ENCODE measurements around the gene ATG4B. TPM values are rescaled to one million over a fixed set of nuclear protein-coding genes. Genes with fewer than 3 reads are reported as not detected.

ATG4B gene
- total and polyA plus RNA-seq, 7 experiments from 2014 or later: 49.7 to 131 (median 91.5) TPM

- no peak for ATAC-seq
These were observed 35.0 kb downstream of the ATG4B start for GRCh38 chr2:241672243-241673188.

GRCh38 chr2:241673189-241673663 lies 35.7 kb downstream of the ATG4B start:
- H3K4me3 ChIP-seq (ENCODE audit: low read length): no peak overlapping the region
- CTCF ChIA-PET: no interaction called here
- no peak overlapping the region for H3K27ac ChIP-seq (ENCODE audit: low read depth, low read length)
- H3K4me1 Mint-ChIP-seq: peaks cover 0 to 7% (median 0%) of the 10 kb centered on the region in 7 donors
- POLR2A ChIA-PET: no interaction called here
- H3K4me1 ChIP-seq (ENCODE audit: control insufficient read depth in 2 of 2, insufficient read depth in 2 of 2, low read length in 2 of 2): no peaks in the 10 kb centered on the region
- peaks cover 0 to 78% (median 0%) of the 10 kb centered on the region in 3 experiments for H3K36me3 ChIP-seq (ENCODE audit: control insufficient read depth in 2 of 3, insufficient read depth in 3 of 3, low read length in 3 of 3)
- no peaks in the 10 kb centered on the region for H3K27me3 Mint-ChIP-seq
- no peaks in the 10 kb centered on the region for H3K27me3 ChIP-seq (ENCODE audit: control insufficient read depth in 2 of 2, insufficient read depth in 2 of 2, low read length in 2 of 2)
- no peaks in the 10 kb centered on the region for H3K9me3 ChIP-seq (ENCODE audit: control insufficient read depth in 2 of 3, low read length in 3 of 3)
- no peak overlapping the region for H3K4me3 Mint-ChIP-seq
- H3K27ac Mint-ChIP-seq: peak overlapping the region in 3 of 9 donors; percentile 12 to 63 (median 53)
- H3K36me3 Mint-ChIP-seq: peaks cover 0 to 22% (median 4%) of the 10 kb centered on the region in 5 donors
- peaks cover 0 to 1% (median 0%) of the 10 kb centered on the region in 11 donors for H3K9me3 Mint-ChIP-seq
- intact Hi-C loops (cut with micrococcal nuclease): no loop called here
- ATAC-seq (no peak), DNase-seq (no peak)

More at GRCh38 chr2:241672243-241673188, 35.0 kb downstream of the ATG4B start:
- intact Hi-C loops (cut with micrococcal nuclease): no loop called here
- Histone ChIP-seq H3K4me3 (ENCODE audit: low read length) (no peak overlapping the region), H3K27me3 (ENCODE audit: control insufficient read depth in 2 of 2, insufficient read depth in 2 of 2, low read length in 2 of 2) (no peaks in the 10 kb centered on the region), H3K36me3 (ENCODE audit: control insufficient read depth in 2 of 3, insufficient read depth in 3 of 3, low read length in 3 of 3) (peaks cover 0 to 82% (median 5%) of the 10 kb centered on the region in 3 experiments), H3K4me1 (ENCODE audit: control insufficient read depth in 2 of 2, insufficient read depth in 2 of 2, low read length in 2 of 2) (no peaks in the 10 kb centered on the region), H3K9me3 (ENCODE audit: control insufficient read depth in 2 of 3, low read length in 3 of 3) (no peaks in the 10 kb centered on the region), H3K27ac (ENCODE audit: low read depth, low read length) (no peak overlapping the region)
- H3K27me3 Mint-ChIP-seq: no peaks in the 10 kb centered on the region
- peaks cover 0 to 27% (median 4%) of the 10 kb centered on the region in 5 donors for H3K36me3 Mint-ChIP-seq
- H3K4me1 Mint-ChIP-seq: peaks cover 0 to 7% (median 0%) of the 10 kb centered on the region in 7 donors
- H3K4me3 Mint-ChIP-seq: no peak overlapping the region
- H3K27ac Mint-ChIP-seq: no peak overlapping the region
- ChIA-PET POLR2A (no interaction called here), CTCF (no interaction called here)
- H3K9me3 Mint-ChIP-seq: peaks cover 0 to 1% (median 0%) of the 10 kb centered on the region in 11 donors
- DNase-seq: no peak

- Mint-ChIP-seq H3K9me3 (peaks cover 0 to 1% (median 0%) of the 10 kb centered on the region in 11 donors), H3K36me3 (peaks cover 0 to 15% (median 3%) of the 10 kb centered on the region in 5 donors), H3K27me3 (no peaks in the 10 kb centered on the region), H3K4me3 (no peak overlapping the region), H3K4me1 (peaks cover 0 to 7% (median 0%) of the 10 kb centered on the region in 7 donors), H3K27ac (peak overlapping the region in 5 of 9 donors; percentile 12 to 64 (median 36))
- Histone ChIP-seq H3K36me3 (ENCODE audit: control insufficient read depth in 2 of 3, insufficient read depth in 3 of 3, low read length in 3 of 3) (peaks cover 0 to 74% (median 1%) of the 10 kb centered on the region in 3 experiments), H3K27me3 (ENCODE audit: control insufficient read depth in 2 of 2, insufficient read depth in 2 of 2, low read length in 2 of 2) (no peaks in the 10 kb centered on the region), H3K4me3 (ENCODE audit: low read length) (no peak overlapping the region), H3K9me3 (ENCODE audit: control insufficient read depth in 2 of 3, low read length in 3 of 3) (no peaks in the 10 kb centered on the region), H3K27ac (ENCODE audit: low read depth, low read length) (no peak overlapping the region), H3K4me1 (ENCODE audit: control insufficient read depth in 2 of 2, insufficient read depth in 2 of 2, low read length in 2 of 2) (no peaks in the 10 kb centered on the region)
- ChIA-PET CTCF (no interaction called here), POLR2A (interaction anchor here (1.5 kb wide), 1 partner anchor 13 kb away, joined by 3 read pairs; the partner anchor contains the start of gene DTYMK)
- DNase-seq: no peak
- ATAC-seq: no peak
- intact Hi-C loops (cut with micrococcal nuclease): no loop called here
These were observed 36.6 kb downstream of the ATG4B start for GRCh38 chr2:241673797-241674725.

- H3K4me3 ChIP-seq (ENCODE audit: low read length): no peak overlapping the region
- H3K27me3 ChIP-seq (ENCODE audit: control insufficient read depth in 2 of 2, insufficient read depth in 2 of 2, low read length in 2 of 2): no peaks in the 10 kb centered on the region
- peaks cover 0 to 10% (median 3%) of the 10 kb centered on the region in 7 donors for H3K4me1 Mint-ChIP-seq
- DNase-seq: no peak
- no peaks in the 10 kb centered on the region for H3K4me1 ChIP-seq (ENCODE audit: control insufficient read depth in 2 of 2, insufficient read depth in 2 of 2, low read length in 2 of 2)
- H3K27ac Mint-ChIP-seq: peak overlapping the region in 1 of 9 donors; percentile 21
- intact Hi-C loops (cut with micrococcal nuclease): no loop called here
- CTCF ChIA-PET: no interaction called here
- POLR2A ChIA-PET: no interaction called here
- H3K27ac ChIP-seq (ENCODE audit: low read depth, low read length): no peak overlapping the region
- no peak overlapping the region for H3K4me3 Mint-ChIP-seq
- no peaks in the 10 kb centered on the region for H3K9me3 ChIP-seq (ENCODE audit: control insufficient read depth in 2 of 3, low read length in 3 of 3)
- peaks cover 0 to 9% (median 4%) of the 10 kb centered on the region in 5 donors for H3K36me3 Mint-ChIP-seq
- ATAC-seq: no peak
- no peaks in the 10 kb centered on the region for H3K27me3 Mint-ChIP-seq
- peaks cover 0 to 1% (median 0%) of the 10 kb centered on the region in 11 donors for H3K9me3 Mint-ChIP-seq
- H3K36me3 ChIP-seq (ENCODE audit: control insufficient read depth in 2 of 3, insufficient read depth in 3 of 3, low read length in 3 of 3): peaks cover 0 to 72% (median 3%) of the 10 kb centered on the region in 3 experiments
These were observed 38.4 kb downstream of the ATG4B start for GRCh38 chr2:241675885-241676284.

- Mint-ChIP-seq H3K27me3 (no peaks in the 10 kb centered on the region), H3K36me3 (peaks cover 0 to 12% (median 9%) of the 10 kb centered on the region in 5 donors), H3K9me3 (peaks cover 0 to 1% (median 0%) of the 10 kb centered on the region in 11 donors), H3K27ac (peak overlapping the region in 1 of 9 donors; percentile 65), H3K4me3 (no peak overlapping the region), H3K4me1 (peaks cover 0 to 12% (median 3%) of the 10 kb centered on the region in 7 donors)
- CTCF ChIA-PET: no interaction called here
- intact Hi-C loops (cut with micrococcal nuclease): no loop called here
- Histone ChIP-seq H3K4me1 (ENCODE audit: control insufficient read depth in 2 of 2, insufficient read depth in 2 of 2, low read length in 2 of 2) (no peaks in the 10 kb centered on the region), H3K36me3 (ENCODE audit: control insufficient read depth in 2 of 3, insufficient read depth in 3 of 3, low read length in 3 of 3) (peaks cover 0 to 72% (median 3%) of the 10 kb centered on the region in 3 experiments), H3K27me3 (ENCODE audit: control insufficient read depth in 2 of 2, insufficient read depth in 2 of 2, low read length in 2 of 2) (no peaks in the 10 kb centered on the region), H3K4me3 (ENCODE audit: low read length) (no peak overlapping the region), H3K9me3 (ENCODE audit: control insufficient read depth in 2 of 3, low read length in 3 of 3) (no peaks in the 10 kb centered on the region), H3K27ac (ENCODE audit: low read depth, low read length) (no peak overlapping the region)
- POLR2A ChIA-PET: no interaction called here
- DNase-seq (no peak), ATAC-seq (no peak)
These were observed 39.2 kb downstream of the ATG4B start for GRCh38 chr2:241676665-241677064.

GRCh38 chr2:241677392-241677791 lies 39.9 kb downstream of the ATG4B start:
- CTCF ChIA-PET: no interaction called here
- H3K9me3 ChIP-seq (ENCODE audit: control insufficient read depth in 2 of 3, low read length in 3 of 3): no peaks in the 10 kb centered on the region
- H3K36me3 ChIP-seq (ENCODE audit: control insufficient read depth in 2 of 3, insufficient read depth in 3 of 3, low read length in 3 of 3): peaks cover 0 to 71% (median 3%) of the 10 kb centered on the region in 3 experiments
- H3K27ac Mint-ChIP-seq: no peak overlapping the region
- DNase-seq (no peak), ATAC-seq (no peak)
- H3K4me3 Mint-ChIP-seq: no peak overlapping the region
- H3K9me3 Mint-ChIP-seq: peaks cover 0 to 1% (median 0%) of the 10 kb centered on the region in 11 donors
- no peaks in the 10 kb centered on the region for H3K4me1 ChIP-seq (ENCODE audit: control insufficient read depth in 2 of 2, insufficient read depth in 2 of 2, low read length in 2 of 2)
- intact Hi-C loops (cut with micrococcal nuclease): no loop called here
- no peaks in the 10 kb centered on the region for H3K27me3 ChIP-seq (ENCODE audit: control insufficient read depth in 2 of 2, insufficient read depth in 2 of 2, low read length in 2 of 2)
- peaks cover 0 to 14% (median 9%) of the 10 kb centered on the region in 5 donors for H3K36me3 Mint-ChIP-seq
- POLR2A ChIA-PET: interaction anchor here (0.6 kb wide), 1 partner anchor 39 kb away, joined by 3 read pairs; no protein-coding TSS in a partner anchor
- no peaks in the 10 kb centered on the region for H3K27me3 Mint-ChIP-seq
- H3K27ac ChIP-seq (ENCODE audit: low read depth, low read length): no peak overlapping the region
- H3K4me3 ChIP-seq (ENCODE audit: low read length): no peak overlapping the region
- peaks cover 0 to 12% (median 3%) of the 10 kb centered on the region in 7 donors for H3K4me1 Mint-ChIP-seq

Data from naive thymus-derived CD4-positive, alpha-beta T cell (primary cell).